GM18507 (cell line): Measurements from ENCODE around the gene NQO2.

Experiments used
- DNase-seq: peaks from one replicate; pipeline ENCODE4 v3.0.0; 2011; ENCODE audit warnings: low read depth; ENCODE audit not compliant: insufficient read length; ENCODE audit errors: extremely low spot score
- FAIRE-seq: peaks from 2 replicates; lab custom pipeline; 2011; peaks lifted over from hg19 to GRCh38; lab: Jason Lieb, UNC

The NQO2 gene, protein sequence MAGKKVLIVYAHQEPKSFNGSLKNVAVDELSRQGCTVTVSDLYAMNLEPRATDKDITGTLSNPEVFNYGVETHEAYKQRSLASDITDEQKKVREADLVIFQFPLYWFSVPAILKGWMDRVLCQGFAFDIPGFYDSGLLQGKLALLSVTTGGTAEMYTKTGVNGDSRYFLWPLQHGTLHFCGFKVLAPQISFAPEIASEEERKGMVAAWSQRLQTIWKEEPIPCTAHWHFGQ

DNA sequence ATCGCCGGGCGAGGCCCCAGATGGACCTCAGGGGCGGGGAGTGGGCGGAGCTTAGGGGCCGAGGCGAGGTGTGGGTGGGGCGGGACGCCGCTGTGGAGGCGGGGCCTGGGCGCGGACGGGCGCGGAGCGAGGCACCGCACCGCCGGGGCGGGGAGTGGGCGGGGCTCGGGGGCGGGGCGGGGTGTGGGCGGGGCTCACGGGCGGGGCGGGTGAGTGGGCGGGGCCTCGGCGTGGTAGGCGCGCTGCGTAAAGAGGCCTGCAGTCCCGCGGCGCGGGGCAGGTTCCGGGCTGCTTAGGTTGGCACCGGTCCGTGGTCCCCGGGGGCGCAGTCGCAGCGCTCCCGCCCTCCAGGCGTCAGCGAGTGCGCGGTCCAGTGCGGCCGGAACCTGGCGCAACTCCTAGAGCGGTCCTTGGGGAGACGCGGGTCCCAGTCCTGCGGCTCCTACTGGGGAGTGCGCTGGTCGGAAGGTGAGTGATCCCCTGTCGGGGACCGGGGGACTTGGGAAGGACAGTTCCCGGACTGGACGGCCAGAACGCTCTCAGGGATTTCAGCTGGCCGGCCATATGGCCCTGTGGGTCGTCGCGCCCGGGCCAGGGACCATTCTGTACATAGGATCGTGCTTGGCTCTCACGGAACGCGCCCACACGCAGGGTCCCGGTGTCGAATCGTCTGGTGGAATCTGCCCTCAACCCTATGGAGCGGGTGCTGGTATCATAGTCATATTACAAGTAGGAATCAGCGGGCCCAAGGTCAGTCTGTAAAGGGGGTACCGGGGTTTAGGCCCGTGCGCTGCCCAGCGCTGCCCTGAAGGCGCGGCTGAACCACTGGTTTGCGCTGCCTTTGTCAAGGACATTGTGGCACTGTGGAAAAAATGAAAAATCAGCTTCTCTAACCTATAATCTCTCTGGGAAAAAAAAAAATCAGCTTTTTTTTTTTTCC is at the start of gene NQO2:
Gene NQO2 (plus strand): TSS at position 277 of the 940 bp plus-strand sequence. CDS start 6,659 bp downstream, outside the sequence.
- peak; percentile 68 for FAIRE-seq

DNA sequence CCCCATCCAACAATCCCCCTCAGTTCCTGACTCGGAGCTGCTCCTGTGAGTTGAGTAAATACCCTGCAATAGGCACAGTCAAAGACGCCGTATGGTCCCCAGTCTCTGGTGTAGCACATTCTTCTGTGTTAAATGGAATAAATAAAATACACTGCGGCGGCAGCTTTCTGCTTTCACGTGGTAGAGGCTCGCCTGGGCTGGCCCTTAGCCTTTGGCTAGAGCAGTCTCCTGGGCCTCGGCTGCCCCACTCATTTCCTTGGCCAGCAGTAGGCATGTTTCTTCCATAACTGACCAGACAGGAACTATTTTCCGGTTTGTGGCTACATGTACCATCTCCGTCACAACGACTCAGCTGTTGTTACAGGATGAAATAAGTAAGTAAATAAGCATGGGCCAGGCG is 49.0 kb upstream of the NQO2 start:
- DNase-seq = no peak
- no peak for FAIRE-seq

More for the DNA sequence above, at the start of gene NQO2:
- peak; percentile 96 for DNase-seq

- DNase-seq = no peak
These were observed 48.0 kb upstream of the NQO2 start for GRCh38 chr6:2951728-2952127.

GRCh38 chr6:2952557-2953095 is 47.1 kb upstream of the NQO2 start:
- FAIRE-seq = peak; percentile 71
- peak; percentile 51 for DNase-seq

More at GRCh38 chr6:2951728-2952127, 48.0 kb upstream of the NQO2 start:
- no peak for FAIRE-seq

DNA sequence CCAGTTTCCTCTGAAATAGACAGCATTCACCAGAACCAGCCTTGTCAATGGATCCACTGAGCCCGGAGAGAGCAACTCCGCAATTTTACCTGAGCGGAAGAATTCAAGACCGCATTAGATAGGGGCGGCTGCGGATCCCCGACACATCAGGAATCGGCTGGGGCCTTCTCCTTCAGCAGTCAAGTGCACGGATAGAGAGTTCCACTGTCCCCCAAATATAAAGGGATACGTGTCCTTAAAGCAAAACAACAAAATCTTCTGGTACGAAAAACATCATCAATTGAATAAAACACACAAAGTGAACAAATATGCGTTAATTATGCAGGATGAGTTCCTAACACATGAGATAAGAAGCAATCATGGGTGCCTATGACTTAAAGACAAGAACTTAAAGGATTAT is 46.6 kb upstream of the NQO2 start:
- FAIRE-seq = no peak
- no peak for DNase-seq

DNA sequence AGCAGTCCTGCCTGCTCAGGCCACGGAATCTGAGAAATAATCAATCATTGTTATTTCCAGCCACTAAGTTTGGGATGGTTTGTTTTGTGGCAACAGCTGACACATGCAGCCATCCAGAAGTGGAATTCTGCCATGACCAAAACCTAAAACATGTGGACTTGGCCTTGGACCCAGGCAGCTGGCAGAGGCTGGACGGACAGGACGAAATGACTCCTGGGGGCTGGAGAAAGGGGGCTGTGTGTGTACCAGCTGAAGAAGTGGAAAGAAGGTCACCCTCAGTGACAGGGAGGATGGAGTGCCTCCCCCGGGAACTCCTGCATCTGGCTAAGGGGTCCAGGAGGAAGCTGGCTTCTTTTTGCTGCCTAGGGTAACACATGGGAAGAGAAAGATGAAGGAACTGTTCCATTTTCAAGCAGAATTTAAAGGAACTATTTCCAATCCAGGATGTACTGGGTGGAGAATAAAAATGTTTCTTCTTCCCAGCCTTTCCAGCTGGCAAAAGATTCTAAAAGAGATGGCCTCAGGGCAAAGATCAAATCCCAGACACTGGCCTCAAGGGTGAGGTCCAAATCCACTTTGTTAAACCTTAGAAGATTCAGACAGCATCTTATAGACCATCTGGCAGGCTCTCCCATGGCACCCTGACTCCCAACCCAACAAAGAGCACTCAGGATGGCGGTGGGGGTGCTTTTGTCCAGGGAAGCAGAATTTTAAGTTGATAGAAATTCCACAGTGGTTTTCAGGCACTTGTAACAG is 42.6 kb upstream of the NQO2 start:
- FAIRE-seq (no peak), DNase-seq (no peak)

- FAIRE-seq = no peak
- no peak for DNase-seq
These were observed 41.9 kb upstream of the NQO2 start for GRCh38 chr6:2957696-2958330.

- DNase-seq (no peak), FAIRE-seq (no peak)
These were observed 41.4 kb upstream of the NQO2 start for GRCh38 chr6:2958331-2958711.

DNA sequence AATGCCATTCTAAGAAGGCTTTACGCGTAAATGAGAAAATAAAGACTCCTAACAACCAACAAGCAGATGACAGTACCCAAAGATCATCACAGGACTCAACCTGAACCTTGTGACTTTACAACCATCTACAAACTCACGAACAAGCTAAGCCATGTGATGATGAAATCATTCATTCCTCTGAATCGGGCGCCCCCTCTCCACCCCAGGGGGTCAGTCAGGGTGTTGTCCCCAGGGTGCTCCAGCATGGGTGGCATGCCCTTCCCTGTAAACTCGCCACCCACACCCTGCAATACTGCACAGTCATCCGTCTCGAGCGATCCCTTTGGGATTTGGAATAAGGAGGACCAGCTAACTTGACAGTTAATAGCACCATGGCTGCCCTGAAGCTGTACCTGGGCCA is 40.9 kb upstream of the NQO2 start:
- no peak for FAIRE-seq
- no peak for DNase-seq

- FAIRE-seq (no peak), DNase-seq (no peak)
These were observed 39.6 kb upstream of the NQO2 start for GRCh38 chr6:2959909-2960719.

DNA sequence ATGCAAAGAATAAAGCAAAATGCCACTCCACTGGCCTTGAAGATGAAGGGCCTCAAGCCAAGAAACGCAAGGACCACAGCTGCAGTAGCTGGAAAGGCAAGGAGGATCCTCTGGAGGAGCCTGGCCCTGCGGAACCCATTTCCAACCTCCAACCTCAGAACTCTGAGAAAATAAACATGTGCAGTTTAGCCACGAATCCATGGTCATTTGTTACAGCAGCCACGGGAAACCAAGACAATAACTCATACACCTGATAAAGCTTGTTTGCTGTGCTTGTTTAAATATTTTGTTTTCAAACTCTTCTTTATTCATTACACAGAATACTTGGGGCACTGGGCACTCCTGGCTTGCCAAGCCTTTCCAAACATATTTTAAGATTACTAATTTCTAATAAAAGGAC is 38.8 kb upstream of the NQO2 start:
- DNase-seq = no peak
- FAIRE-seq = no peak

GRCh38 chr6:2961506-2961905 is 38.2 kb upstream of the NQO2 start:
- FAIRE-seq = no peak
- no peak for DNase-seq

- no peak for FAIRE-seq
- DNase-seq = no peak
These were observed 37.7 kb upstream of the NQO2 start for GRCh38 chr6:2962004-2962403.

DNA sequence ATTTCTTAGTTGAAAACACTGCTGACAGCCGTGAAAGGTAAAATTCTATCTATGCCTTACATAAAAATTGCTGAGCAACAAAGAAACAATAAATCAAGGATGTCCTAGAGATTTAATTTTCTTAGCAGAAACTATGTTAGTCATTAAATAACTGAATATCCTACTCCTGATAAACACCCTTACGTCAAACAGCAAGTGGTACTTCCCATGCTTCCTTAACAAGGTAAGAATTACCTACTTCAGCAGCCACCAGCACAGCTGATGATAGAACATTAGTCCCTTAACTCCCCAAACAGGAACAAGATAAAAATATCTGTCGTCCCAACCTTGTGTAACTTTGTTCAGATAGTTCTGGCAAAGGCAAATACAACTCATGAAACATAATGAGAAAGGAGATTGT is 37.1 kb upstream of the NQO2 start:
- no peak for DNase-seq
- FAIRE-seq = no peak

DNA sequence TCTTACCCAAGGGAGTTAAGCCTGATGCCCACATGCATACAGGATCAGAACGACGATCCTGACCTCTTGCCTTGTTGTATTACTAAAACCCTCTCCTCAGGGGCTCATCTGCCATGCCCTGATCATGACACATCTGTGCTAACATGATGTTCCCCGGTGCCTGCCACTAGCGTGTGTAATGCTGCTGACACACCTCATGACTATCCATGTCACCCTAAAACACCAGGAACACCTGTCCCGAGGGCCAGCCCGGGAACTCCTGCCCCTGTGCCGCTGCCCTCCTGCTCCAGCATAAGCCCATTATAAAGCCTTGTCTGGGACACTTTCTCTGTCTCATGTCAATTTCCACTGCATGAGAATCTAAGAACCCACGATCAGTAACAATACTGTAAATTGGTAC is 35.9 kb upstream of the NQO2 start:
- DNase-seq = no peak
- no peak for FAIRE-seq

GRCh38 chr6:2964793-2965505 is 34.7 kb upstream of the NQO2 start:
- DNase-seq (no peak), FAIRE-seq (no peak)

DNA sequence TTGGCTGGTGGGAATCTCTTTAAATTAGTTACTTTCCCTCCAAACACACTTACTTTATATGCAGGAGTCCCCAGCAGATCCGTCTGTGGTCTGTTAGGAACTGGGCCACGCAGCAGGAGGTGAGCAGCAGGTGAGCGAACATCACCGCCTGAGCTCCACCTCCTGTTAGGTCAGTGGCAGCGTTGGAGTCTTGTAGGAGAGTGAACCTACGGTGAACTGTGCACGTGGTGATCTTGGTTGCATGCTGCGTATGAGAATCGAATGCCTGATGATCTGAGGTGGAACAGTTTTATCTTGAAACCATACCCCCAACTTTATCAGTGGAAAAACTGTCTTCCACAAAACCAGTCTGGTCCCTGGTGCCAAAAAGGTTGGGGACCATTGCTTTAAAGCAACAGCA is 33.3 kb upstream of the NQO2 start:
- FAIRE-seq (no peak), DNase-seq (no peak)

DNA sequence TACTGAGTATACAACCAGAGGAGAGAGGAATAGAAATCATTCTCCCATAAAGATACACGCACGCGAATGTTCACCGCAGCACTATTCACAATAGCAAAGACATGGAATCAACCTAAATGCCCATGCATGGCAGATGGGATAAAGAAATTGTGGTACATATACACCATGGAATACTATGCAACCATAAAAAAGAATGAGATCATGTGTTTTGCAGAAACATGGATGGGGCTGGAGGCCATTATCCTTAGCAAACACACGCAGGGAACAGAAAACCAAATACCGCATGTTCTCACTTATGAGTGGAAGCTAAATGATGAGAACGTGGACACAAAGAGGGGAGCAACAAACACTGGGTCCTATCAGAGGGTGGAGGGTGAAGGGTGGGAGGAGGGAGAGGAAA is 31.8 kb upstream of the NQO2 start:
- FAIRE-seq (no peak), DNase-seq (no peak)
